Measurements from ENCODE around the gene MINDY3.
"Not testable (repeated sequence)": the region's sequence is repeated elsewhere in the genome, so short reads cannot be mapped to it uniquely, and the experiment has no call there.

Gene MINDY3

GRCh38 chr10:15859906-15860691 lies at the start of gene MINDY3:
MINDY3 (minus strand) TSS chr10:15860507; CDS start chr10:15860299, 208 bp downstream.
- peak; percentile 79 for DNase-seq (ENCODE audit: low read depth)

GRCh38 chr10:15901889-15902288 lies 41.6 kb upstream of the MINDY3 start:
- DNase-seq (ENCODE audit: low read depth): no peak

- DNase-seq (ENCODE audit: low read depth): no peak
Measured at GRCh38 chr10:15898046-15898445, 37.7 kb upstream of the MINDY3 start.

GRCh38 chr10:15897287-15897686 lies 37.0 kb upstream of the MINDY3 start:
- DNase-seq (ENCODE audit: low read depth): no peak

- DNase-seq (ENCODE audit: low read depth): no peak
Measured at GRCh38 chr10:15896654-15897053, 36.3 kb upstream of the MINDY3 start.

GRCh38 chr10:15884447-15884846 lies 24.1 kb upstream of the MINDY3 start:
- DNase-seq (ENCODE audit: low read depth): no peak

- DNase-seq (ENCODE audit: low read depth): no peak
Measured at GRCh38 chr10:15881542-15881941, 21.2 kb upstream of the MINDY3 start.

GRCh38 chr10:15879663-15880062 lies 19.4 kb upstream of the MINDY3 start:
- no peak for DNase-seq (ENCODE audit: low read depth)

- no peak for DNase-seq (ENCODE audit: low read depth)
Measured at GRCh38 chr10:15879058-15879457, 18.8 kb upstream of the MINDY3 start.

GRCh38 chr10:15877836-15878576 lies 17.7 kb upstream of the MINDY3 start:
- no peak for DNase-seq (ENCODE audit: low read depth)

- DNase-seq (ENCODE audit: low read depth): not testable (repeated sequence)
Measured at GRCh38 chr10:15876274-15876673, 16.0 kb upstream of the MINDY3 start.

GRCh38 chr10:15872645-15873044 lies 12.3 kb upstream of the MINDY3 start:
- DNase-seq (ENCODE audit: low read depth): not testable (repeated sequence)

GRCh38 chr10:15871823-15872222 lies 11.5 kb upstream of the MINDY3 start:
- no peak for DNase-seq (ENCODE audit: low read depth)

GRCh38 chr10:15869935-15870334 lies 9.6 kb upstream of the MINDY3 start:
- no peak for DNase-seq (ENCODE audit: low read depth)

- DNase-seq (ENCODE audit: low read depth): no peak
Measured at GRCh38 chr10:15868006-15868405, 7.7 kb upstream of the MINDY3 start.

GRCh38 chr10:15865304-15865703 lies 5.0 kb upstream of the MINDY3 start:
- DNase-seq (ENCODE audit: low read depth): no peak

- DNase-seq (ENCODE audit: low read depth): no peak
Measured at GRCh38 chr10:15864419-15864818, 4.1 kb upstream of the MINDY3 start.

- DNase-seq (ENCODE audit: low read depth): no peak
Measured at GRCh38 chr10:15863733-15864132, 3.4 kb upstream of the MINDY3 start.

- DNase-seq (ENCODE audit: low read depth): no peak
Measured at GRCh38 chr10:15863323-15863722, 3.0 kb upstream of the MINDY3 start.

- no peak for DNase-seq (ENCODE audit: low read depth)
Measured at GRCh38 chr10:15860692-15861201, 440 bp upstream of the MINDY3 start.

- no peak for DNase-seq (ENCODE audit: low read depth)
Measured at GRCh38 chr10:15859509-15859905, 800 bp downstream of the MINDY3 start.

- DNase-seq (ENCODE audit: low read depth): no peak
Measured at GRCh38 chr10:15858861-15859281, 1.4 kb downstream of the MINDY3 start.

- no peak for DNase-seq (ENCODE audit: low read depth)
Measured at GRCh38 chr10:15857107-15857575, 3.2 kb downstream of the MINDY3 start.

Data from stimulated activated CD8-positive, alpha-beta memory T cell treated with anti-CD3 and anti-CD28 coated beads, Interleukin-12 subunit alpha, Interleukin-12 subunit beta, amount 100 ng/mL, for 1 hour (primary cell).